Uterus (tissue), 4 donors: Measurements from ENCODE around the gene SGPL1. TPM values are rescaled to one million over a fixed set of nuclear protein-coding genes. Genes with fewer than 3 reads are reported as not detected.

Experiments
- DNase-seq, 2 donors: peaks; one replicate each; pipeline ENCODE4 v3.0.0-alpha.2; 2019 to 2020
- H3K27ac ChIP-seq, 2 donors: fragments of 200-600 bp; sonication (generic); 1 replicate in 1 of 2; 2 replicates in 1 of 2; pipeline ENCODE4 v1.5.1; 2016 to 2018
- H3K27me3 ChIP-seq, 2 donors: fragments of 200-600 bp; sonication (generic); one replicate each; pipeline ENCODE4 v1.5.1; 2018 to 2019; ENCODE audit warnings: control low read depth in 1 of 2
- H3K36me3 ChIP-seq, 2 donors: fragments of 200-600 bp; sonication (generic); one replicate each; pipeline ENCODE4 v1.5.1; 2019; ENCODE audit warnings: control low read depth in 1 of 2
- H3K4me1 ChIP-seq, 2 donors: fragments of 200-600 bp; sonication (generic); one replicate each; pipeline ENCODE4 v1.5.1; 2018 to 2019; ENCODE audit warnings: control low read depth in 1 of 2
- H3K4me3 ChIP-seq, 2 donors: fragments of 200-600 bp; sonication (generic); 1 replicate in 1 of 2; 2 replicates in 1 of 2; pipeline ENCODE4 v1.5.1; 2018 to 2019; ENCODE audit warnings: mild to moderate bottlenecking in 1 of 2
- H3K9me3 ChIP-seq, 2 donors: fragments of 200-600 bp; sonication (generic); one replicate each; pipeline ENCODE4 v1.5.1; 2019; ENCODE audit warnings: control low read depth in 1 of 2
- CTCF ChIP-seq, 4 experiments: fragments of 200-600 bp in 2 of 4; fragments of 450-650 bp in 2 of 4; sonication (generic) in 2 of 4; IDR thresholded peaks; one replicate each; pipeline ENCODE4 v1.5.1; 2016 to 2019; ENCODE audit warnings: antibody characterized with exemption in 4 of 4, mild to moderate bottlenecking in 2 of 4, moderate library complexity in 1 of 4
- POLR2A ChIP-seq, 2 donors: fragments of 450-650 bp; IDR thresholded peaks; one replicate each; pipeline ENCODE4 v1.6.1; 2016; ENCODE audit warnings: antibody characterized with exemption in 2 of 2, mild to moderate bottlenecking in 1 of 2, moderate library complexity in 1 of 2
- intact Hi-C: fragments of 100-400 bp; cut with DNase I; formaldehyde crosslinking; loops from one replicate; pipeline ENCODE4 v1.15.1; 2023; ENCODE audit warnings: low total_unique reads
- total RNA-seq, 4 donors: library from RNA; depleted of rRNA in 3 of 4; stranded (reverse); fragments of >200 nt in 3 of 4; gene quantifications; one replicate each; pipeline versions ENCODE4 v1.1.0 to v1.2.4, GENCODE V29; 2014 to 2023
- donor health status: DM: yes; HTN: yes; CAD: no.

SGPL1 gene
- total RNA-seq, 4 donors from 2014 or later = 13.3 to 59.7 (median 27.3) TPM

GRCh38 chr10:70771311-70772194 lies 44.2 kb upstream of the SGPL1 start:
- no peak overlapping the region for H3K27ac ChIP-seq
- no peak for TF ChIP-seq POLR2A (IDR thresholded peaks at IDR 0.05)
- no peak for TF ChIP-seq CTCF (IDR thresholded peaks at IDR 0.05)
- no peaks in the 10 kb centered on the region for H3K4me1 ChIP-seq
- intact Hi-C loops = no loop called here
- no peak for DNase-seq
- H3K9me3 ChIP-seq = no peaks in the 10 kb centered on the region
- H3K4me3 ChIP-seq = no peak overlapping the region
- no peaks in the 10 kb centered on the region for H3K27me3 ChIP-seq
- no peaks in the 10 kb centered on the region for H3K36me3 ChIP-seq

GRCh38 chr10:70772627-70773026 lies 43.1 kb upstream of the SGPL1 start:
- no peak overlapping the region for H3K27ac ChIP-seq
- intact Hi-C loops = no loop called here
- H3K36me3 ChIP-seq = no peaks in the 10 kb centered on the region
- H3K4me3 ChIP-seq = no peak overlapping the region
- no peaks in the 10 kb centered on the region for H3K9me3 ChIP-seq
- H3K4me1 ChIP-seq = no peaks in the 10 kb centered on the region
- no peak for DNase-seq
- TF ChIP-seq CTCF (IDR thresholded peaks at IDR 0.05) (no peak), POLR2A (IDR thresholded peaks at IDR 0.05) (no peak)
- H3K27me3 ChIP-seq = no peaks in the 10 kb centered on the region

GRCh38 chr10:70773461-70773860 lies 42.3 kb upstream of the SGPL1 start:
- intact Hi-C loops = no loop called here
- Histone ChIP-seq H3K27me3 (no peaks in the 10 kb centered on the region), H3K27ac (no peak overlapping the region), H3K9me3 (no peaks in the 10 kb centered on the region), H3K4me1 (no peaks in the 10 kb centered on the region), H3K4me3 (no peak overlapping the region), H3K36me3 (no peaks in the 10 kb centered on the region)
- no peak for DNase-seq
- TF ChIP-seq POLR2A (IDR thresholded peaks at IDR 0.05) (no peak), CTCF (IDR thresholded peaks at IDR 0.05) (no peak)

GRCh38 chr10:70773965-70774809 lies 41.6 kb upstream of the SGPL1 start:
- Histone ChIP-seq H3K27me3 (no peaks in the 10 kb centered on the region), H3K4me3 (no peak overlapping the region), H3K4me1 (no peaks in the 10 kb centered on the region), H3K9me3 (no peaks in the 10 kb centered on the region), H3K27ac (no peak overlapping the region), H3K36me3 (no peaks in the 10 kb centered on the region)
- no peak for DNase-seq
- intact Hi-C loops = no loop called here
- no peak for TF ChIP-seq CTCF (IDR thresholded peaks at IDR 0.05)
- no peak for TF ChIP-seq POLR2A (IDR thresholded peaks at IDR 0.05)
